Cardiac fibroblast (primary cell): Measurements from ENCODE around the gene CELSR1.

Source experiments
- DNase-seq, 2 donors: peaks; one replicate each; pipeline versions ENCODE4 v3.0.0 to v3.0.0-alpha.2; 2010; ENCODE audit warnings: low read depth in 2 of 2
- H3K4me3 ChIP-seq, 2 donors: replicated peaks in 1 of 2; 1 replicate in 1 of 2; 2 replicates in 1 of 2; pipeline ENCODE4 v1.5.1; 2011; ENCODE audit warnings: low read depth in 2 of 2, low read length in 2 of 2, mild to moderate bottlenecking in 2 of 2, moderate library complexity in 1 of 2
- CTCF ChIP-seq: IDR thresholded peaks from one replicate; pipeline ENCODE4 v1.5.1; 2011; ENCODE audit warnings: low read depth, mild to moderate bottlenecking, low read length, inconsistent platforms

Gene CELSR1

GRCh38 chr22:46362203-46362933, 175.1 kb downstream of the CELSR1 start:
- no peak for TF ChIP-seq CTCF

GRCh38 chr22:46361826-46362202, 175.6 kb downstream of the CELSR1 start:
- DNase-seq, result no peak
- no peak for TF ChIP-seq CTCF
- no peak overlapping the region for H3K4me3 ChIP-seq

More at GRCh38 chr22:46362203-46362933, 175.1 kb downstream of the CELSR1 start:
- no peak for DNase-seq
- H3K4me3 ChIP-seq, result no peak overlapping the region

- no peak overlapping the region for H3K4me3 ChIP-seq
- no peak for TF ChIP-seq CTCF
- no peak for DNase-seq
Observed at GRCh38 chr22:46360891-46361290, 176.5 kb downstream of the CELSR1 start.

GRCh38 chr22:46360097-46360496, 177.3 kb downstream of the CELSR1 start:
- TF ChIP-seq CTCF, result no peak
- no peak for DNase-seq
- no peak overlapping the region for H3K4me3 ChIP-seq

GRCh38 chr22:46359362-46359761, 178.1 kb downstream of the CELSR1 start:
- H3K4me3 ChIP-seq, result no peak overlapping the region
- DNase-seq, result no peak
- TF ChIP-seq CTCF, result no peak

GRCh38 chr22:46358766-46359165, 178.7 kb downstream of the CELSR1 start:
- H3K4me3 ChIP-seq, result no peak overlapping the region
- DNase-seq, result no peak
- no peak for TF ChIP-seq CTCF
